Neuronal stem cell (in vitro differentiated cells): ENCODE measurements around the gene AGTR1.
A peak's percentile ranks its signal among the peaks of the same experiment; 100 is the strongest.

ENCODE experiments used
- DNase-seq: peaks from one replicate; pipeline ENCODE4 v3.0.0-alpha.2; 2013; ENCODE audit warnings: low spot score
- H2AFZ ChIP-seq: one replicate; pipeline ENCODE4 v1.6.1; 2013; ENCODE audit warnings: mild to moderate bottlenecking, low read length, inconsistent platforms
- H2AK5ac ChIP-seq: 2 replicates; pipeline ENCODE4 v1.6.1; 2013; ENCODE audit warnings: low read depth, mild to moderate bottlenecking, inconsistent platforms, low read length, moderate library complexity, mixed read lengths
- H2BK120ac ChIP-seq: 2 replicates; pipeline ENCODE4 v1.6.1; 2013; ENCODE audit warnings: low read depth, mild to moderate bottlenecking, inconsistent platforms, low read length, moderate library complexity, mixed read lengths
- H2BK12ac ChIP-seq: one replicate; pipeline ENCODE4 v1.6.1; 2013; ENCODE audit warnings: low read length, inconsistent platforms
- H2BK15ac ChIP-seq: 2 replicates; pipeline ENCODE4 v1.6.1; 2013; ENCODE audit warnings: mild to moderate bottlenecking, low read length, inconsistent platforms, mixed read lengths
- H2BK5ac ChIP-seq: one replicate; pipeline ENCODE4 v1.6.1; 2013; ENCODE audit warnings: inconsistent platforms, mild to moderate bottlenecking, low read length, moderate library complexity
- H3K14ac ChIP-seq: one replicate; pipeline ENCODE4 v1.6.1; 2013; ENCODE audit warnings: low read length, inconsistent platforms
- H3K18ac ChIP-seq: 2 replicates; pipeline ENCODE4 v1.6.1; 2013; ENCODE audit warnings: low read length, inconsistent platforms
- H3K23ac ChIP-seq: 2 replicates; pipeline ENCODE4 v1.6.1; 2013; ENCODE audit warnings: low read depth, mild to moderate bottlenecking, mixed read lengths, low read length, inconsistent platforms; ENCODE audit not compliant: poor library complexity
- H3K27ac ChIP-seq: replicated peaks from 3 replicates; pipeline ENCODE4 v1.5.1; 2013; ENCODE audit warnings: low read length, inconsistent platforms
- H3K27me3 ChIP-seq, 3 experiments: 2 replicates each; pipeline ENCODE4 v1.6.1; 2013; ENCODE audit warnings: low read length in 3 of 3, mild to moderate bottlenecking in 2 of 3, inconsistent platforms in 1 of 3, low read depth in 1 of 3, mixed read lengths in 1 of 3, moderate library complexity in 1 of 3; ENCODE audit not compliant: control insufficient read depth in 3 of 3, insufficient read depth in 3 of 3
- H3K36me3 ChIP-seq, 2 donors: replicated peaks in 1 of 2; 2 replicates each; pipeline ENCODE4 v1.6.1; 2013; ENCODE audit warnings: low read length in 2 of 2; ENCODE audit not compliant: control insufficient read depth in 2 of 2, insufficient read depth in 2 of 2
- H3K4ac ChIP-seq: 2 replicates; pipeline ENCODE4 v1.6.1; 2013; ENCODE audit warnings: inconsistent platforms, mild to moderate bottlenecking, low read length, moderate library complexity
- H3K4me1 ChIP-seq, 2 donors: 1 replicate in 1 of 2; 2 replicates in 1 of 2; pipeline ENCODE4 v1.6.1; 2013; ENCODE audit warnings: low read length in 2 of 2, low read depth in 1 of 2; ENCODE audit not compliant: control insufficient read depth in 2 of 2, insufficient read depth in 1 of 2
- H3K4me2 ChIP-seq: one replicate; pipeline ENCODE4 v1.6.1; 2013; ENCODE audit warnings: mild to moderate bottlenecking, low read length, inconsistent platforms; ENCODE audit not compliant: insufficient read depth, poor library complexity, severe bottlenecking
- H3K4me3 ChIP-seq, 2 donors: 2 replicates each; pipeline ENCODE4 v1.5.1; 2013; ENCODE audit warnings: low read length in 2 of 2, mild to moderate bottlenecking in 2 of 2, inconsistent platforms in 1 of 2, moderate library complexity in 1 of 2
- H3K79me1 ChIP-seq: one replicate; pipeline ENCODE4 v1.6.1; 2013; ENCODE audit warnings: low read depth, mild to moderate bottlenecking, inconsistent platforms, low read length, moderate library complexity
- H3K9ac ChIP-seq: one replicate; pipeline ENCODE4 v1.6.1; 2013; ENCODE audit warnings: mild to moderate bottlenecking, low read depth, low read length, inconsistent platforms; ENCODE audit not compliant: poor library complexity
- H3K9me3 ChIP-seq, 2 donors: replicated peaks in 1 of 2; 2 replicates each; pipeline versions ENCODE3 to v1.6.1; 2013; ENCODE audit warnings: low read length in 2 of 2, mild to moderate bottlenecking in 2 of 2, inconsistent platforms in 1 of 2, low read depth in 1 of 2, mixed read lengths in 1 of 2, moderate library complexity in 1 of 2; ENCODE audit not compliant: control insufficient read depth in 2 of 2, insufficient read depth in 1 of 2
- H4K8ac ChIP-seq: one replicate; pipeline ENCODE4 v1.6.1; 2013; ENCODE audit warnings: low read depth, mild to moderate bottlenecking, inconsistent platforms, low read length, moderate library complexity
- H4K91ac ChIP-seq: one replicate; pipeline ENCODE4 v1.6.1; 2013; ENCODE audit warnings: low read length, low read depth, mild to moderate bottlenecking, inconsistent platforms; ENCODE audit not compliant: poor library complexity
- WGBS, 2 donors: extraction: QIAGEN DNeasy Blood & Tissue Kit; methylation state at CpG; one replicate each; pipeline ENCODE4 v1.1.7; 2013; ENCODE audit warnings: missing lambda C conversion rate in 2 of 2, mixed read lengths in 1 of 2; ENCODE audit not compliant: insufficient read length in 2 of 2, insufficient replicate concordance in 1 of 2; ENCODE audit errors: extremely low coverage in 2 of 2; 5-methylcytosine and 5-hydroxymethylcytosine counted together

The AGTR1 gene

GRCh38 chr3:148756311-148756710 is 58.6 kb downstream of the AGTR1 start:
- Histone ChIP-seq H4K91ac (no peak overlapping the region), H3K23ac (no peak overlapping the region), H4K8ac (no peak overlapping the region), H3K27ac (no peak overlapping the region), H2AFZ (no peak overlapping the region), H2AK5ac (no peak overlapping the region), H2BK120ac (no peak overlapping the region), H2BK5ac (no peak overlapping the region), H2BK12ac (no peak overlapping the region), H3K4me3 (no peak overlapping the region), H3K4ac (no peak overlapping the region), H3K4me1 (peaks cover 0 to 9% of the 10 kb centered on the region in 2 donors), H3K79me1 (no peaks in the 10 kb centered on the region), H2BK15ac (no peak overlapping the region), H3K27me3 (no peaks in the 10 kb centered on the region), H3K9me3 (no peaks in the 10 kb centered on the region), H3K14ac (no peak overlapping the region), H3K4me2 (no peak overlapping the region), H3K9ac (no peak overlapping the region), H3K36me3 (no peaks in the 10 kb centered on the region), H3K18ac (no peak overlapping the region)
- DNase-seq: no peak
- 100% methylated on average over 2 to 3 of the region's 4 CpGs for WGBS, 2 donors

DNA sequence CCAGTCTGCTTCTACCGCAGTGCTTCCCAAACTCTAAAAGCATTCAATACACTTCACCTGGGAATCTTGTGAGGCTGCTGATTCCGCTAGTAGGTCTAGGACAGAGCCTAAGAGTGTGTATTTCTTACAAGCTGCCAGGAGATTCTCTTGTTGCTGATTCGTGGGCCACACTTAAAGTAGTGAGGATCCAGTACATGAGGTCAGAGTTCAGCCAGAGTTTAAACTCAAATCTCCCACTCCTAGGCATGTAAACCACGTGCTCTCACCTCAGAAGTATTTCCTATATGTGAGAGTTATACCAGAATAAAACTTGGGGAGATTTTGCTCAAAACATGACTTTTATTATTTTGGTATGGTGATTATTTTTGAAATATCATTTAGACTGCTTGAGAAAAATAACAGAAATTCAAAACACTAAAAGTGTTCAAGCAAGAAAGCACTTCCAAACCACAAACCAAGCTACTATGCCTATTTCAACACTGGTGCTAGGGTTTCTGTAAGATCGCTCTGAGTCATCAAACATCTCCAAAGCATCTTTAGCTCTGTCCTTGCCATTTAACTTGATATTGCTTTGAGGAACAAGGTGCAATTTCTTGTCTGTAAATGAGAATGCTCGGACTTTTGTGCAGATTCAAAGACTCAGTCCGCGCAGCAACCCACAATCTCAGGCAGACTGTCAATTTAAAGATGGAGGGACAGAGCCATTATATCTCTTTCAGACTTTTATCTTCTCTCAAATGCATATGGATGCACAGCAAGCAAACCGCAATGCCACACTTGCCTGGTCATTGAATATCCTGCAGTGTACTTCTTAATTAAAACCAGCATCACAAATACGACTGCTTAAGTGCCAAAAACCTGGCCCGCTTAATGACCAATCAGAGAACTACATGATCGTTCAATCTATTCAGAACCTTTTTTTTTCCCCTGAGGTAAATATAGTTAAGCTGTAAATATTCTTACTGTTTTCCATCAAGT is 59.8 kb downstream of the AGTR1 start:
- Histone ChIP-seq H3K14ac (no peak overlapping the region), H3K4me2 (no peak overlapping the region), H3K4me1 (peaks cover 0 to 9% of the 10 kb centered on the region in 2 donors), H3K36me3 (no peaks in the 10 kb centered on the region), H2BK12ac (no peak overlapping the region), H3K18ac (no peak overlapping the region), H4K91ac (no peak overlapping the region), H2AK5ac (no peak overlapping the region), H3K27ac (no peak overlapping the region), H4K8ac (no peak overlapping the region), H3K9ac (no peak overlapping the region), H2BK5ac (no peak overlapping the region), H2AFZ (peak overlapping the region; percentile 11), H3K79me1 (no peaks in the 10 kb centered on the region), H3K4ac (no peak overlapping the region), H3K9me3 (no peaks in the 10 kb centered on the region), H2BK120ac (no peak overlapping the region), H2BK15ac (no peak overlapping the region), H3K23ac (no peak overlapping the region), H3K27me3 (no peaks in the 10 kb centered on the region), H3K4me3 (no peak overlapping the region)
- no CpG with 5 or more reads among the region's 12 CpGs for WGBS, 2 donors
- no peak for DNase-seq

- H3K18ac ChIP-seq: no peak overlapping the region
- H3K4ac ChIP-seq: no peak overlapping the region
- H3K4me1 ChIP-seq: peaks cover 0 to 9% of the 10 kb centered on the region in 2 donors
- no peak overlapping the region for H4K8ac ChIP-seq
- H3K23ac ChIP-seq: no peak overlapping the region
- no peak overlapping the region for H2AK5ac ChIP-seq
- no peak overlapping the region for H2BK5ac ChIP-seq
- no peak overlapping the region for H3K9ac ChIP-seq
- H4K91ac ChIP-seq: no peak overlapping the region
- no peaks in the 10 kb centered on the region for H3K36me3 ChIP-seq
- peak overlapping the region; percentile 6 for H2AFZ ChIP-seq
- H3K9me3 ChIP-seq: no peaks in the 10 kb centered on the region
- DNase-seq: peak; percentile 12
- no peak overlapping the region for H3K14ac ChIP-seq
- peak overlapping the region; percentile 18 for H3K4me2 ChIP-seq
- whole genome bisulfite sequencing, 2 donors: no CpG with 5 or more reads among the region's 3 CpGs
- H3K27me3 ChIP-seq: no peaks in the 10 kb centered on the region
- no peak overlapping the region for H2BK12ac ChIP-seq
- H3K27ac ChIP-seq: no peak overlapping the region
- H3K79me1 ChIP-seq: no peaks in the 10 kb centered on the region
- H2BK15ac ChIP-seq: no peak overlapping the region
- H3K4me3 ChIP-seq: no peak overlapping the region
- no peak overlapping the region for H2BK120ac ChIP-seq
Observed at GRCh38 chr3:148758303-148758884, 60.7 kb downstream of the AGTR1 start.

DNA sequence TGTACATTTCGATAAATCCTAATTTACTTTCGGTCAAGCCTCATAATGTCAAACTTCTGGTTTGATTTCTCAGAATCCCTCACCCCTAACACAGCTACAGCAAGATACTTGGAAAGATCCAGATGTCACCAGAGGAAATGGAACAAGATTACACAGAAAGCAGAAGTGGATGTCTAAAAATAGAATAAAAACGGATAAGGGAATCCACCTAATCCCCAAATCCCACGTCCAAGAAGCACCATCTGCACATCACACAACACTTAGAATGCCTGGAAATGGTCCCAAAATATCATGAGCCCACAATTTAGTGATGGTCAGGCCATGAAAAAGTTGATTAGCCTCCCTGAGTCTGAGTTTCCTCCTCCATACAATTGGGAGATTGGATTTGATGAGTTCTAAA is 61.7 kb downstream of the AGTR1 start:
- Histone ChIP-seq H2BK15ac (no peak overlapping the region), H2BK12ac (no peak overlapping the region)

More for the DNA sequence above, 61.7 kb downstream of the AGTR1 start:
- Histone ChIP-seq H4K91ac (no peak overlapping the region), H3K4me3 (no peak overlapping the region), H3K23ac (no peak overlapping the region), H2AFZ (no peak overlapping the region), H3K9ac (no peak overlapping the region), H3K79me1 (no peaks in the 10 kb centered on the region), H2BK5ac (no peak overlapping the region), H3K4me1 (peaks cover 0 to 9% of the 10 kb centered on the region in 2 donors), H4K8ac (no peak overlapping the region), H3K18ac (no peak overlapping the region), H3K14ac (no peak overlapping the region), H3K27ac (no peak overlapping the region), H3K4me2 (no peak overlapping the region), H3K27me3 (no peaks in the 10 kb centered on the region), H2BK120ac (no peak overlapping the region), H3K9me3 (no peaks in the 10 kb centered on the region), H3K4ac (no peak overlapping the region), H3K36me3 (no peaks in the 10 kb centered on the region), H2AK5ac (no peak overlapping the region)
- DNase-seq: no peak
- WGBS, 2 donors: no CpG with 5 or more reads among the region's 4 CpGs
